Measurements from ENCODE around the gene PLK4.
"Not testable (repeated sequence)": the region's sequence is repeated elsewhere in the genome, so short reads cannot be mapped to it uniquely, and the experiment has no call there.

PLK4 gene

DNA sequence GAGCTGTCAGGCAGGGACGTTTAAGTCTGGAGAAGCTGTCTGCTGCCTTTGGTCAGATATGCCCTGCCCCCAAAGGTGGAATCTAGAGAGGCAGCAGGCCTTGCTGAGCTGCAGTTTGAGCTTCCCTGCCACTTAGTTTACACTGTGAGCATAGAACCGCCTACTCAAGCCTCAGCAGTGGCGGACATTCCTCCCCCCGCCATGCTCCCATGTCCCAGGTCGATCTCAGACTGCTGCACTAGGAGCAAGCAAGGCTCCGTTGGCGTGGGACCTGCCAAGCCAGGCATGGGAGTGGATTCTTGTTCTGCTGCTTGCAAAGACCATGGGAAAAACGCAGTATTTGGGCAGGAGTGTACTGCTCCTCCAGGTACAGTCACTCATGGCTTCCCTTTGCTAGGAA, 24.3 kb downstream of the PLK4 start:
- DNase-seq (ENCODE audit: low read depth in 2 of 2): no peak

- DNase-seq (ENCODE audit: low read depth in 2 of 2): no peak
Measured at GRCh38 chr4:127916512-127916911, 35.8 kb downstream of the PLK4 start.

DNA sequence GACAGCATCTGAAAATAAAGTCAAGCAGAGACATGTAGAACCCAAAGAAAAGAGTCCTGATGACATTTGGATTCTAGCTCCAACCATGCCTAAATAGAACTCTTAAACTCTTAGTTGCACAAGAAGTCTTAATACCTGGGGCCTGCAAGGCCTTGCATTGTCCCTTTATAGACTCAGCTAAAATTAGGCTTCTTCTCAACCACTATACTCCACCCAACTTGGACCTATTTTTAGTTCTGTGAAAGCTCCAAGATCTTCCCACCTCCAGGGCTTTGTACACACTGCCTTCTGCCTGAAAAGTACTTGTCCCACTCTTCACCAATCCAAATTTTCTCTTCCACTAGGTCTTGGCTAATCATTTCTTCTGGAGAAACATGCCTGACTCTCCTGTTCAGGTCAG, 36.5 kb downstream of the PLK4 start:
- DNase-seq (ENCODE audit: low read depth in 2 of 2): no peak

DNA sequence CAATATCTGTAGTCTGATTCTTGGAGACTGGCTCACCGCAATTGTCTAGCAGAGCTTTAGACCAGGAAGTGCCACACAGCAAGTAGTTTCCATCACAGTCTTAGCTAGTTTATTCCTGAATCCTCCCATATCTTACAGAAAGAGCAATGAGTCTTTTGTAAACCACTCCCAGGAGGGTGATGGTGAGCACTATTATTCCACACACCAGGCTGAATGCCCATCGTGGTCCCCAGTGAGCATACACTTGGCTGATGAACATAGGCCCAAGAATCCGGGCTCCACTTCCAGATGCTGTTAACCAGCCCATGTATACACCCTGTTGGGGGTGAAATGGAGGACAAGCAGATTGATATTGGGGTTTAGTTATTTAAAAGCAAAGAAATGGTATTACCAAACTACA, 39.8 kb downstream of the PLK4 start:
- no peak for DNase-seq (ENCODE audit: low read depth in 2 of 2)

GRCh38 chr4:127922226-127922625, 41.5 kb downstream of the PLK4 start:
- DNase-seq (ENCODE audit: low read depth in 2 of 2): no peak

- not testable (repeated sequence) for DNase-seq (ENCODE audit: low read depth in 2 of 2)
Measured at GRCh38 chr4:127925720-127926119, 45.0 kb downstream of the PLK4 start.

DNA sequence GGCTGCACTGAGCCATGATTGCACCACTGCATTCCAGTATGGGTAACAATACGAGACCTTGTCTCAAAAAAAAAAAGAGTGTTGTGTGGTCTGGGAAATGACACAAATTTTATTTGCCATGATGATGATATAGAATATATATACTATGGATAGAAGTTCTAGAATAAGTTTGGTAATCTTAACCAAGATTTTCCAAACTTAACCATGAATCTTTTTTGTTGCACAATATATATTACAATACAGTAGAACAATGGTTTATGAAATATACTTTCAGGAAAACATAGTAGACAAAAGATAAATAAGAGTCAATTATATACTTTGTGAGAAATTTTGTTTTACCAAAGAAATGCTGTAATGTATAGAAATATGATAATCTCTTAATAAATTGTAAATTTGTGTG, 49.5 kb downstream of the PLK4 start:
- DNase-seq (ENCODE audit: low read depth in 2 of 2): no peak

- not testable (repeated sequence) for DNase-seq (ENCODE audit: low read depth in 2 of 2)
Measured at GRCh38 chr4:127931836-127932235, 51.1 kb downstream of the PLK4 start.

DNA sequence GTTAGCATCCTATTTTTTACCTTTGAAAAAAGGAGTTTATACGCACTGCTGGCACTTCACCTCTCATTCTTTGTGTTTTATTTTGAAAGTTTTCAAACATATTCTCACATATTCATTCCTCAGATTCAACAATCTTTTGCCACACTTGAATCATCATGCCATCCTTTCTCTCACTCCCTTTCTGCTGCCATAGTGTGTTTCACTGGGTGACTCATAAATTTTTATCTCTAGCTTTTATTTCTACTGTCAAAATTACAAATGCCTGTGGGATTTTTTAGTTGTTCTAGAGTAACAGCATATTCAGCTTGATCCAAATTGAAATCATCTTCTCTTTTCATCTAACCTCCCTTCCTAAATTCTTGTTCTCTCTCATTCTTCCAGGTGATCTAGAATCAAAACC, 56.3 kb downstream of the PLK4 start:
- no peak for DNase-seq (ENCODE audit: low read depth in 2 of 2)
